Measurements from ENCODE around the gene TRANK1. TPM values are rescaled to one million over a fixed set of nuclear protein-coding genes. Genes with fewer than 3 reads are reported as not detected.

TRANK1 gene
- total and polyA plus RNA-seq, 2 of the 8 experiments (the other 6 are each of a cell fraction or from before 2014, with no cell fraction given), result 2.9 to 8.8 TPM

DNA sequence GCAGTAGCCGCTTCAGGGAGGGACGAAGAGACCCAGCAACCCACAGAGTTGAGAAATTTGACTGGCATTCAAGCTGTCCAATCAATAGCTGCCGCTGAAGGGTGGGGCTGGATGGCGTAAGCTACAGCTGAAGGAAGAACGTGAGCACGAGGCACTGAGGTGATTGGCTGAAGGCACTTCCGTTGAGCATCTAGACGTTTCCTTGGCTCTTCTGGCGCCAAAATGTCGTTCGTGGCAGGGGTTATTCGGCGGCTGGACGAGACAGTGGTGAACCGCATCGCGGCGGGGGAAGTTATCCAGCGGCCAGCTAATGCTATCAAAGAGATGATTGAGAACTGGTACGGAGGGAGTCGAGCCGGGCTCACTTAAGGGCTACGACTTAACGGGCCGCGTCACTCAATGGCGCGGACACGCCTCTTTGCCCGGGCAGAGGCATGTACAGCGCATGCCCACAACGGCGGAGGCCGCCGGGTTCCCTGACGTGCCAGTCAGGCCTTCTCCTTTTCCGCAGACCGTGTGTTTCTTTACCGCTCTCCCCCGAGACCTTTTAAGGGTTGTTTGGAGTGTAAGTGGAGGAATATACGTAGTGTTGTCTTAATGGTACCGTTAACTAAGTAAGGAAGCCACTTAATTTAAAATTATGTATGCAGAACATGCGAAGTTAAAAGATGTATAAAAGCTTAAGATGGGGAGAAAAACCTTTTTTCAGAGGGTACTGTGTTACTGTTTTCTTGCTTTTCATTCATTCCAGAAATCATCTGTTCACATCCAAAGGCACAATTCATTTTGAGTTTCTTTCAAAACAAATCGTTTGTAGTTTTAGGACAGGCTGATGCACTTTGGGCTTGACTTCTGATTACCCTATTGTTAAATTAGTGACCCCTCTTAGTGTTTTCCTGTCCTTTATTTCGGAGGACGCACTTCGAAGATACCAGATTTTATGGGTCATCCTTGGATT is 48.8 kb upstream of the TRANK1 start, which contains the start of gene MLH1 (continued):
- TF ChIP-seq, protein P1, sequence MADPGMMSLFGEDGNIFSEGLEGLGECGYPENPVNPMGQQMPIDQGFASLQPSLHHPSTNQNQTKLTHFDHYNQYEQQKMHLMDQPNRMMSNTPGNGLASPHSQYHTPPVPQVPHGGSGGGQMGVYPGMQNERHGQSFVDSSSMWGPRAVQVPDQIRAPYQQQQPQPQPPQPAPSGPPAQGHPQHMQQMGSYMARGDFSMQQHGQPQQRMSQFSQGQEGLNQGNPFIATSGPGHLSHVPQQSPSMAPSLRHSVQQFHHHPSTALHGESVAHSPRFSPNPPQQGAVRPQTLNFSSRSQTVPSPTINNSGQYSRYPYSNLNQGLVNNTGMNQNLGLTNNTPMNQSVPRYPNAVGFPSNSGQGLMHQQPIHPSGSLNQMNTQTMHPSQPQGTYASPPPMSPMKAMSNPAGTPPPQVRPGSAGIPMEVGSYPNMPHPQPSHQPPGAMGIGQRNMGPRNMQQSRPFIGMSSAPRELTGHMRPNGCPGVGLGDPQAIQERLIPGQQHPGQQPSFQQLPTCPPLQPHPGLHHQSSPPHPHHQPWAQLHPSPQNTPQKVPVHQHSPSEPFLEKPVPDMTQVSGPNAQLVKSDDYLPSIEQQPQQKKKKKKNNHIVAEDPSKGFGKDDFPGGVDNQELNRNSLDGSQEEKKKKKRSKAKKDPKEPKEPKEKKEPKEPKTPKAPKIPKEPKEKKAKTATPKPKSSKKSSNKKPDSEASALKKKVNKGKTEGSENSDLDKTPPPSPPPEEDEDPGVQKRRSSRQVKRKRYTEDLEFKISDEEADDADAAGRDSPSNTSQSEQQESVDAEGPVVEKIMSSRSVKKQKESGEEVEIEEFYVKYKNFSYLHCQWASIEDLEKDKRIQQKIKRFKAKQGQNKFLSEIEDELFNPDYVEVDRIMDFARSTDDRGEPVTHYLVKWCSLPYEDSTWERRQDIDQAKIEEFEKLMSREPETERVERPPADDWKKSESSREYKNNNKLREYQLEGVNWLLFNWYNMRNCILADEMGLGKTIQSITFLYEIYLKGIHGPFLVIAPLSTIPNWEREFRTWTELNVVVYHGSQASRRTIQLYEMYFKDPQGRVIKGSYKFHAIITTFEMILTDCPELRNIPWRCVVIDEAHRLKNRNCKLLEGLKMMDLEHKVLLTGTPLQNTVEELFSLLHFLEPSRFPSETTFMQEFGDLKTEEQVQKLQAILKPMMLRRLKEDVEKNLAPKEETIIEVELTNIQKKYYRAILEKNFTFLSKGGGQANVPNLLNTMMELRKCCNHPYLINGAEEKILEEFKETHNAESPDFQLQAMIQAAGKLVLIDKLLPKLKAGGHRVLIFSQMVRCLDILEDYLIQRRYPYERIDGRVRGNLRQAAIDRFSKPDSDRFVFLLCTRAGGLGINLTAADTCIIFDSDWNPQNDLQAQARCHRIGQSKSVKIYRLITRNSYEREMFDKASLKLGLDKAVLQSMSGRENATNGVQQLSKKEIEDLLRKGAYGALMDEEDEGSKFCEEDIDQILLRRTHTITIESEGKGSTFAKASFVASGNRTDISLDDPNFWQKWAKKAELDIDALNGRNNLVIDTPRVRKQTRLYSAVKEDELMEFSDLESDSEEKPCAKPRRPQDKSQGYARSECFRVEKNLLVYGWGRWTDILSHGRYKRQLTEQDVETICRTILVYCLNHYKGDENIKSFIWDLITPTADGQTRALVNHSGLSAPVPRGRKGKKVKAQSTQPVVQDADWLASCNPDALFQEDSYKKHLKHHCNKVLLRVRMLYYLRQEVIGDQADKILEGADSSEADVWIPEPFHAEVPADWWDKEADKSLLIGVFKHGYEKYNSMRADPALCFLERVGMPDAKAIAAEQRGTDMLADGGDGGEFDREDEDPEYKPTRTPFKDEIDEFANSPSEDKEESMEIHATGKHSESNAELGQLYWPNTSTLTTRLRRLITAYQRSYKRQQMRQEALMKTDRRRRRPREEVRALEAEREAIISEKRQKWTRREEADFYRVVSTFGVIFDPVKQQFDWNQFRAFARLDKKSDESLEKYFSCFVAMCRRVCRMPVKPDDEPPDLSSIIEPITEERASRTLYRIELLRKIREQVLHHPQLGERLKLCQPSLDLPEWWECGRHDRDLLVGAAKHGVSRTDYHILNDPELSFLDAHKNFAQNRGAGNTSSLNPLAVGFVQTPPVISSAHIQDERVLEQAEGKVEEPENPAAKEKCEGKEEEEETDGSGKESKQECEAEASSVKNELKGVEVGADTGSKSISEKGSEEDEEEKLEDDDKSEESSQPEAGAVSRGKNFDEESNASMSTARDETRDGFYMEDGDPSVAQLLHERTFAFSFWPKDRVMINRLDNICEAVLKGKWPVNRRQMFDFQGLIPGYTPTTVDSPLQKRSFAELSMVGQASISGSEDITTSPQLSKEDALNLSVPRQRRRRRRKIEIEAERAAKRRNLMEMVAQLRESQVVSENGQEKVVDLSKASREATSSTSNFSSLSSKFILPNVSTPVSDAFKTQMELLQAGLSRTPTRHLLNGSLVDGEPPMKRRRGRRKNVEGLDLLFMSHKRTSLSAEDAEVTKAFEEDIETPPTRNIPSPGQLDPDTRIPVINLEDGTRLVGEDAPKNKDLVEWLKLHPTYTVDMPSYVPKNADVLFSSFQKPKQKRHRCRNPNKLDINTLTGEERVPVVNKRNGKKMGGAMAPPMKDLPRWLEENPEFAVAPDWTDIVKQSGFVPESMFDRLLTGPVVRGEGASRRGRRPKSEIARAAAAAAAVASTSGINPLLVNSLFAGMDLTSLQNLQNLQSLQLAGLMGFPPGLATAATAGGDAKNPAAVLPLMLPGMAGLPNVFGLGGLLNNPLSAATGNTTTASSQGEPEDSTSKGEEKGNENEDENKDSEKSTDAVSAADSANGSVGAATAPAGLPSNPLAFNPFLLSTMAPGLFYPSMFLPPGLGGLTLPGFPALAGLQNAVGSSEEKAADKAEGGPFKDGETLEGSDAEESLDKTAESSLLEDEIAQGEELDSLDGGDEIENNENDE (IDR thresholded peaks at IDR 0.05; ENCODE audit: insufficient replicate concordance, low read length), result no peak
- TF ChIP-seq CTBP2 (IDR thresholded peaks at IDR 0.05; ENCODE audit: borderline replicate concordance, insufficient read depth, insufficient read length, low read length) (no peak), TCF12 (IDR thresholded peaks at IDR 0.05; ENCODE audit: low read depth, low read length) (no peak), KDM5A (IDR thresholded peaks at IDR 0.05; ENCODE audit: low read length) (0 out of 2 replicates have a peak, but pooled peaks have one; percentile 14), SP4 (IDR thresholded peaks at IDR 0.05; ENCODE audit: low read length) (no peak), NRF1 (IDR thresholded peaks at IDR 0.05; ENCODE audit: low read depth, low read length) (no peak), HDAC2 (IDR thresholded peaks at IDR 0.05; ENCODE audit: borderline replicate concordance in 1 of 2, low read depth in 2 of 2, low read length in 2 of 2) (peak in 1 of 2 experiments; percentile 76; a peak in 1 of 4 replicates), HDAC6 (IDR thresholded peaks at IDR 0.05; ENCODE audit: low read depth, low read length) (no peak), CEBPB (IDR thresholded peaks at IDR 0.05; ENCODE audit: low read depth, low read length) (peak; percentile 85)

Data from H1 (cell line).